Naive thymus-derived CD4-positive, alpha-beta T cell (primary cell): ENCODE results near the gene ZNF501. TPM values are rescaled to one million over a fixed set of nuclear protein-coding genes. Genes with fewer than 3 reads are reported as not detected.

ENCODE experiments used
- ATAC-seq: fragments of 150-1000 bp; cut with Tn5 transposase; 2 replicates; pipeline ENCODE4 v1.10.0; 2021; ENCODE audit warnings: mild to moderate bottlenecking, moderate library complexity
- CTCF ChIA-PET: fragments of 350-600 bp; sonication (Branson Sonifier 250); formaldehyde crosslinking; loops from one replicate; lab custom pipeline; 2021; ENCODE audit warnings: antibody characterized with exemption; lab: Charles Lee
- POLR2A ChIA-PET: fragments of 350-600 bp; sonication (Branson Sonifier 250); formaldehyde crosslinking; loops from one replicate; lab custom pipeline; 2021; ENCODE audit warnings: antibody characterized with exemption, inconsistent platforms; lab: Charles Lee
- DNase-seq, 9 donors: peaks; one replicate each; pipeline versions ENCODE4 v3.0.0 to v3.0.0-alpha.2; 2020 to 2022; ENCODE audit warnings: mixed read lengths in 1 of 9
- H3K27ac ChIP-seq: one replicate; pipeline ENCODE4 v1.7.0; 2013; ENCODE audit warnings: mild to moderate bottlenecking, low read depth, low read length, moderate library complexity
- H3K27me3 ChIP-seq, 2 donors: one replicate each; pipeline ENCODE4 v1.7.0; 2013; ENCODE audit warnings: low read length in 2 of 2, mild to moderate bottlenecking in 2 of 2, moderate library complexity in 2 of 2; ENCODE audit not compliant: control insufficient read depth in 2 of 2, insufficient read depth in 2 of 2
- H3K36me3 ChIP-seq, 3 experiments: 1 replicate in 2 of 3; 2 replicates in 1 of 3; pipeline ENCODE4 v1.7.0; 2013; ENCODE audit warnings: low read length in 3 of 3, mild to moderate bottlenecking in 3 of 3, moderate library complexity in 1 of 3; ENCODE audit not compliant: insufficient read depth in 3 of 3, control insufficient read depth in 2 of 3
- H3K4me1 ChIP-seq, 2 donors: one replicate each; pipeline ENCODE4 v1.7.0; 2013; ENCODE audit warnings: low read length in 2 of 2, mild to moderate bottlenecking in 2 of 2, moderate library complexity in 1 of 2; ENCODE audit not compliant: control insufficient read depth in 2 of 2, insufficient read depth in 2 of 2
- H3K4me3 ChIP-seq: 2 replicates; pipeline ENCODE4 v1.7.0; 2013; ENCODE audit warnings: mild to moderate bottlenecking, low read length
- H3K9me3 ChIP-seq, 3 experiments: 1 replicate in 2 of 3; 2 replicates in 1 of 3; pipeline ENCODE4 v1.7.0; 2013; ENCODE audit warnings: low read length in 3 of 3; ENCODE audit not compliant: control insufficient read depth in 2 of 3
- H3K27ac Mint-ChIP-seq, 9 donors: one replicate each; pipeline ENCODE4 v1.8.0; 2020 to 2022; ENCODE audit warnings: mixed read lengths in 9 of 9, mild to moderate bottlenecking in 8 of 9, moderate library complexity in 5 of 9, inconsistent platforms in 2 of 9
- H3K27me3 Mint-ChIP-seq, 5 donors: one replicate each; pipeline ENCODE4 v1.8.0; 2021 to 2022; ENCODE audit warnings: mixed read lengths in 5 of 5, mild to moderate bottlenecking in 1 of 5
- H3K36me3 Mint-ChIP-seq, 5 donors: one replicate each; pipeline ENCODE4 v1.8.0; 2020 to 2022; ENCODE audit warnings: mixed read lengths in 5 of 5, mild to moderate bottlenecking in 3 of 5, inconsistent platforms in 1 of 5
- H3K4me1 Mint-ChIP-seq, 7 donors: one replicate each; pipeline ENCODE4 v1.8.0; 2020 to 2022; ENCODE audit warnings: mixed read lengths in 7 of 7, mild to moderate bottlenecking in 3 of 7, inconsistent platforms in 1 of 7
- H3K4me3 Mint-ChIP-seq, 10 donors: one replicate each; pipeline ENCODE4 v1.8.0; 2020 to 2022; ENCODE audit warnings: mild to moderate bottlenecking in 10 of 10, mixed read lengths in 10 of 10, moderate library complexity in 6 of 10, inconsistent platforms in 2 of 10
- H3K9me3 Mint-ChIP-seq, 11 donors: one replicate each; pipeline ENCODE4 v1.8.0; 2020 to 2022; ENCODE audit warnings: mixed read lengths in 11 of 11, mild to moderate bottlenecking in 4 of 11, inconsistent platforms in 1 of 11, moderate library complexity in 1 of 11
- intact Hi-C, 2 donors: fragments of 100-400 bp; cut with micrococcal nuclease; formaldehyde crosslinking; loops; one replicate each; pipeline ENCODE4 v1.15.1; 2023
- polyA plus RNA-seq, 2 donors: library from polyadenylated mRNA; unstranded; fragments of 300-500 nt; fragmentation: Illumina TruSeq; gene quantifications; one replicate each; pipeline ENCODE4 v1.2.3, GENCODE V29; 2021
- total RNA-seq, 6 experiments: library from RNA in 5 of 6; stranded (reverse) in 5 of 6; gene quantifications; 1 replicate in 5 of 6; 2 replicates in 1 of 6; pipeline ENCODE4 v1.2.3 and lab custom pipeline; 2021 to 2026

Gene ZNF501
- total and polyA plus RNA-seq, 7 experiments from 2014 or later: 1.1 to 5.3 (median 2.2) TPM

- Histone ChIP-seq H3K36me3 (peaks cover 0 to 8% (median 0%) of the 10 kb centered on the region in 3 experiments), H3K4me1 (peaks cover 0 to 6% of the 10 kb centered on the region in 2 donors), H3K4me3 (peak within 1 kb of the TSS; percentile 99), H3K27me3 (no peaks in the 10 kb centered on the region), H3K9me3 (peaks cover 0 to 3% (median 0%) of the 10 kb centered on the region in 3 experiments), H3K27ac (peak within 1 kb of the TSS; percentile 82)
- Mint-ChIP-seq H3K27ac (peak within 1 kb of the TSS; percentile 80 to 96 (median 92)), H3K36me3 (peaks cover 15 to 66% (median 28%) of the 10 kb centered on the region in 5 donors), H3K27me3 (peaks cover 0 to 3% (median 0%) of the 10 kb centered on the region in 5 donors), H3K4me1 (peaks cover 16 to 51% (median 42%) of the 10 kb centered on the region in 7 donors), H3K9me3 (peaks cover 9 to 46% (median 21%) of the 10 kb centered on the region in 11 donors), H3K4me3 (peak within 1 kb of the TSS; percentile 86 to 94 (median 90))
- ChIA-PET CTCF (interaction anchor here (0.9 to 1.3 kb wide), 3 partner anchors 153 to 228 kb away, joined by 3 to 4 read pairs (median 3); no protein-coding TSS in a partner anchor), POLR2A (interaction anchor here (0.6 to 3.6 kb wide), 6 partner anchors 14 to 423 kb away, joined by 4 to 30 read pairs (median 6); partner anchors contain the start of genes TCAIM and ZNF501)
- DNase-seq (peak; percentile 92 to 98 (median 94)), ATAC-seq (peak; percentile 100)
- intact Hi-C loops: loop anchor here (1.0 to 5.0 kb wide), 16 partner anchors 32 to 1069 kb away; partner anchors contain the start of genes EXOSC7 (in 2 of the 2), TCAIM (in 2 of the 2), TMEM42 (in 2 of the 2) and ZDHHC3 (in 2 of the 2)
Observed at GRCh38 chr3:44761424-44762169, 32.2 kb downstream of the ZNF501 start, which contains the start of the genes KIAA1143 and KIF15. Gene KIAA1143 (minus strand): TSS chr3:44761619. CDS start chr3:44761602, 17 bp downstream. Gene KIF15 (plus strand): TSS chr3:44761794. CDS start chr3:44761866, 72 bp downstream.

- intact Hi-C loops: loop anchor here (1.0 to 5.0 kb wide), 4 partner anchors 229 to 1070 kb away; partner anchors contain the start of genes ABHD5 (in 1 of the 2), SACM1L (in 1 of the 2) and TMEM158 (in 1 of the 2)
- H3K36me3 ChIP-seq: peaks cover 0 to 8% (median 0%) of the 10 kb centered on the region in 3 experiments
- Mint-ChIP-seq H3K27me3 (peaks cover 0 to 5% (median 3%) of the 10 kb centered on the region in 5 donors), H3K27ac (peak overlapping the region in 7 of 9 donors; percentile 32 to 95 (median 85)), H3K4me3 (peak overlapping the region; percentile 86 to 94 (median 90)), H3K36me3 (peaks cover 12 to 66% (median 29%) of the 10 kb centered on the region in 5 donors), H3K9me3 (peaks cover 7 to 42% (median 18%) of the 10 kb centered on the region in 11 donors), H3K4me1 (peaks cover 13 to 47% (median 39%) of the 10 kb centered on the region in 7 donors)
- no peaks in the 10 kb centered on the region for H3K27me3 ChIP-seq
- H3K9me3 ChIP-seq: peaks cover 0 to 1% (median 0%) of the 10 kb centered on the region in 3 experiments
- peak overlapping the region; percentile 99 for H3K4me3 ChIP-seq
- ChIA-PET CTCF (interaction anchor here (0.9 to 1.3 kb wide), 2 partner anchors 153 to 228 kb away, joined by 3 to 4 read pairs; no protein-coding TSS in a partner anchor), POLR2A (interaction anchor here (1.0 to 3.6 kb wide), 3 partner anchors 33 to 152 kb away, joined by 3 to 30 read pairs (median 4); partner anchors contain the start of gene ZNF501)
- ATAC-seq: no peak
- no peak for DNase-seq
- H3K27ac ChIP-seq: no peak overlapping the region
- H3K4me1 ChIP-seq: peaks cover 0 to 6% of the 10 kb centered on the region in 2 donors
Observed at GRCh38 chr3:44762170-44762677, 32.8 kb downstream of the ZNF501 start.

- no peaks in the 10 kb centered on the region for H3K9me3 ChIP-seq
- DNase-seq (no peak), ATAC-seq (no peak)
- peaks cover 10 to 42% (median 34%) of the 10 kb centered on the region in 7 donors for H3K4me1 Mint-ChIP-seq
- H3K4me3 ChIP-seq: no peak overlapping the region
- intact Hi-C loops: loop anchor here (1.0 to 5.0 kb wide), 4 partner anchors 229 to 1070 kb away; partner anchors contain the start of genes ABHD5 (in 1 of the 2), SACM1L (in 1 of the 2) and TMEM158 (in 1 of the 2)
- no peaks in the 10 kb centered on the region for H3K27me3 ChIP-seq
- peaks cover 0 to 8% (median 0%) of the 10 kb centered on the region in 3 experiments for H3K36me3 ChIP-seq
- ChIA-PET CTCF (no interaction called here), POLR2A (interaction anchor here (1.0 to 3.6 kb wide), 2 partner anchors 33 to 102 kb away, joined by 3 to 30 read pairs; partner anchors contain the start of gene ZNF501)
- H3K9me3 Mint-ChIP-seq: peaks cover 3 to 37% (median 14%) of the 10 kb centered on the region in 11 donors
- H3K4me3 Mint-ChIP-seq: peak overlapping the region; percentile 38 to 93 (median 90)
- H3K4me1 ChIP-seq: peaks cover 0 to 6% of the 10 kb centered on the region in 2 donors
- H3K36me3 Mint-ChIP-seq: peaks cover 7 to 65% (median 25%) of the 10 kb centered on the region in 5 donors
- H3K27ac Mint-ChIP-seq: peak overlapping the region in 4 of 9 donors; percentile 71 to 92 (median 78)
- no peak overlapping the region for H3K27ac ChIP-seq
- peaks cover 0 to 7% (median 4%) of the 10 kb centered on the region in 5 donors for H3K27me3 Mint-ChIP-seq
Observed at GRCh38 chr3:44762690-44763089, 33.3 kb downstream of the ZNF501 start.

- Mint-ChIP-seq H3K27me3 (peaks cover 0 to 7% (median 4%) of the 10 kb centered on the region in 5 donors), H3K27ac (no peak overlapping the region), H3K36me3 (peaks cover 0 to 62% (median 11%) of the 10 kb centered on the region in 5 donors), H3K4me3 (no peak overlapping the region), H3K4me1 (peaks cover 8 to 30% (median 20%) of the 10 kb centered on the region in 7 donors), H3K9me3 (peaks cover 0 to 25% (median 6%) of the 10 kb centered on the region in 11 donors)
- no peaks in the 10 kb centered on the region for H3K9me3 ChIP-seq
- CTCF ChIA-PET: interaction anchor here (0.6 kb wide), 1 partner anchor 283 kb away, joined by 3 read pairs; no protein-coding TSS in a partner anchor
- POLR2A ChIA-PET: no interaction called here
- ATAC-seq: no peak
- no peak for DNase-seq
- H3K4me3 ChIP-seq: no peak overlapping the region
- H3K36me3 ChIP-seq: peaks cover 0 to 4% (median 0%) of the 10 kb centered on the region in 3 experiments
- peaks cover 0 to 6% of the 10 kb centered on the region in 2 donors for H3K4me1 ChIP-seq
- H3K27me3 ChIP-seq: no peaks in the 10 kb centered on the region
- H3K27ac ChIP-seq: no peak overlapping the region
- intact Hi-C loops: loop anchor here (5.0 kb wide), 3 partner anchors 463 to 1072 kb away; partner anchors contain the start of genes ABHD5 (in 1 of the 2), SACM1L (in 1 of the 2) and TMEM158 (in 1 of the 2)
Observed at GRCh38 chr3:44764248-44764647, 34.8 kb downstream of the ZNF501 start.

- ATAC-seq (no peak), DNase-seq (no peak)
- Mint-ChIP-seq H3K27ac (no peak overlapping the region), H3K27me3 (peaks cover 0 to 4% (median 4%) of the 10 kb centered on the region in 5 donors), H3K4me1 (peaks cover 0 to 3% (median 0%) of the 10 kb centered on the region in 7 donors), H3K4me3 (no peak overlapping the region), H3K36me3 (peaks cover 0 to 75% (median 12%) of the 10 kb centered on the region in 5 donors), H3K9me3 (peaks cover 5 to 41% (median 16%) of the 10 kb centered on the region in 11 donors)
- Histone ChIP-seq H3K27me3 (no peaks in the 10 kb centered on the region), H3K36me3 (no peaks in the 10 kb centered on the region), H3K4me3 (no peak overlapping the region), H3K27ac (no peak overlapping the region), H3K4me1 (no peaks in the 10 kb centered on the region), H3K9me3 (peaks cover 0 to 13% (median 3%) of the 10 kb centered on the region in 3 experiments)
- ChIA-PET CTCF (no interaction called here), POLR2A (no interaction called here)
- intact Hi-C loops: no loop called here
Observed at GRCh38 chr3:44771424-44772098, 42.1 kb downstream of the ZNF501 start.
